Measurements from ENCODE around the gene PRAC2.

The PRAC2 gene

GRCh38 chr17:48726916-48727286 is 3.9 kb downstream of the PRAC2 start:
- Histone ChIP-seq H3K9me3 (ENCODE audit: low read length) (no peaks in the 10 kb centered on the region), H3K27me3 (ENCODE audit: insufficient read depth, low read length) (no peaks in the 10 kb centered on the region), H3K27ac (ENCODE audit: low read depth, low read length, poor library complexity, severe bottlenecking) (no peak overlapping the region), H4K20me1 (ENCODE audit: insufficient read depth, low read length) (no peaks in the 10 kb centered on the region), H3K9ac (ENCODE audit: low read length) (no peak overlapping the region), H3K79me2 (ENCODE audit: insufficient read depth, low read length) (no peaks in the 10 kb centered on the region), H3F3A (ENCODE audit: insufficient read depth, low read length) (no peaks in the 10 kb centered on the region), H2AFZ (ENCODE audit: low read length) (no peak overlapping the region), H3K9me2 (ENCODE audit: low read depth, low read length) (no peaks in the 10 kb centered on the region), H3K4me3 (ENCODE audit: low read depth, low read length, poor library complexity, severe bottlenecking) (no peak overlapping the region), H3K36me3 (ENCODE audit: insufficient read depth, low read length) (no peaks in the 10 kb centered on the region), H3K4me2 (ENCODE audit: low read length) (no peak overlapping the region), H3K4me1 (ENCODE audit: insufficient read depth, low read length, severe bottlenecking) (no peaks in the 10 kb centered on the region)
- no peak for TF ChIP-seq EZH2 (IDR thresholded peaks at IDR 0.05; ENCODE audit: borderline replicate concordance, low read length)
- TF ChIP-seq, protein P1, sequence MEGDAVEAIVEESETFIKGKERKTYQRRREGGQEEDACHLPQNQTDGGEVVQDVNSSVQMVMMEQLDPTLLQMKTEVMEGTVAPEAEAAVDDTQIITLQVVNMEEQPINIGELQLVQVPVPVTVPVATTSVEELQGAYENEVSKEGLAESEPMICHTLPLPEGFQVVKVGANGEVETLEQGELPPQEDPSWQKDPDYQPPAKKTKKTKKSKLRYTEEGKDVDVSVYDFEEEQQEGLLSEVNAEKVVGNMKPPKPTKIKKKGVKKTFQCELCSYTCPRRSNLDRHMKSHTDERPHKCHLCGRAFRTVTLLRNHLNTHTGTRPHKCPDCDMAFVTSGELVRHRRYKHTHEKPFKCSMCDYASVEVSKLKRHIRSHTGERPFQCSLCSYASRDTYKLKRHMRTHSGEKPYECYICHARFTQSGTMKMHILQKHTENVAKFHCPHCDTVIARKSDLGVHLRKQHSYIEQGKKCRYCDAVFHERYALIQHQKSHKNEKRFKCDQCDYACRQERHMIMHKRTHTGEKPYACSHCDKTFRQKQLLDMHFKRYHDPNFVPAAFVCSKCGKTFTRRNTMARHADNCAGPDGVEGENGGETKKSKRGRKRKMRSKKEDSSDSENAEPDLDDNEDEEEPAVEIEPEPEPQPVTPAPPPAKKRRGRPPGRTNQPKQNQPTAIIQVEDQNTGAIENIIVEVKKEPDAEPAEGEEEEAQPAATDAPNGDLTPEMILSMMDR (IDR thresholded peaks at IDR 0.05; ENCODE audit: low read length), result no peak

- Histone ChIP-seq H3K9me3 (ENCODE audit: low read length) (no peaks in the 10 kb centered on the region), H3K9ac (ENCODE audit: low read length) (no peak overlapping the region), H3F3A (ENCODE audit: insufficient read depth, low read length) (no peaks in the 10 kb centered on the region), H3K36me3 (ENCODE audit: insufficient read depth, low read length) (no peaks in the 10 kb centered on the region), H3K27me3 (ENCODE audit: insufficient read depth, low read length) (no peaks in the 10 kb centered on the region), H3K4me1 (ENCODE audit: insufficient read depth, low read length, severe bottlenecking) (no peaks in the 10 kb centered on the region), H3K79me2 (ENCODE audit: insufficient read depth, low read length) (no peaks in the 10 kb centered on the region), H3K4me3 (ENCODE audit: low read depth, low read length, poor library complexity, severe bottlenecking) (no peak overlapping the region), H3K27ac (ENCODE audit: low read depth, low read length, poor library complexity, severe bottlenecking) (no peak overlapping the region), H3K9me2 (ENCODE audit: low read depth, low read length) (no peaks in the 10 kb centered on the region), H4K20me1 (ENCODE audit: insufficient read depth, low read length) (no peaks in the 10 kb centered on the region), H2AFZ (ENCODE audit: low read length) (no peak overlapping the region), H3K4me2 (ENCODE audit: low read length) (no peak overlapping the region)
- TF ChIP-seq, protein P1 (IDR thresholded peaks at IDR 0.05; ENCODE audit: low read length), result no peak
- no peak for TF ChIP-seq EZH2 (IDR thresholded peaks at IDR 0.05; ENCODE audit: borderline replicate concordance, low read length)
Observed at GRCh38 chr17:48727415-48728175, 4.6 kb downstream of the PRAC2 start.

- Histone ChIP-seq H3K4me2 (ENCODE audit: low read length) (no peak within 1 kb of the TSS), H3K9me3 (ENCODE audit: low read length) (no peaks in the 10 kb centered on the region), H3F3A (ENCODE audit: insufficient read depth, low read length) (no peaks in the 10 kb centered on the region), H3K9ac (ENCODE audit: low read length) (no peak within 1 kb of the TSS), H3K27ac (ENCODE audit: low read depth, low read length, poor library complexity, severe bottlenecking) (no peak within 1 kb of the TSS), H2AFZ (ENCODE audit: low read length) (no peak within 1 kb of the TSS), H3K9me2 (ENCODE audit: low read depth, low read length) (no peaks in the 10 kb centered on the region), H3K79me2 (ENCODE audit: insufficient read depth, low read length) (no peaks in the 10 kb centered on the region), H3K4me3 (ENCODE audit: low read depth, low read length, poor library complexity, severe bottlenecking) (no peak within 1 kb of the TSS), H3K36me3 (ENCODE audit: insufficient read depth, low read length) (no peaks in the 10 kb centered on the region), H3K4me1 (ENCODE audit: insufficient read depth, low read length, severe bottlenecking) (no peaks in the 10 kb centered on the region), H3K27me3 (ENCODE audit: insufficient read depth, low read length) (no peaks in the 10 kb centered on the region), H4K20me1 (ENCODE audit: insufficient read depth, low read length) (no peaks in the 10 kb centered on the region)
- TF ChIP-seq, protein P1 (IDR thresholded peaks at IDR 0.05; ENCODE audit: low read length), result no peak
- TF ChIP-seq EZH2 (IDR thresholded peaks at IDR 0.05; ENCODE audit: borderline replicate concordance, low read length), result no peak
Observed at GRCh38 chr17:48728232-48729231, 5.5 kb downstream of the PRAC2 start, which contains the start of gene HOXB13. HOXB13 (minus strand) TSS chr17:48728750; CDS start chr17:48728593, 157 bp downstream.

Measured in OCI-LY1 (cell line).